Kasumi-1 (cell line): Measurements from ENCODE around the gene WFDC9.
"Not testable (repeated sequence)": the region's sequence is repeated elsewhere in the genome, so short reads cannot be mapped to it uniquely, and the experiment has no call there.

Experiments
- DNase-seq, 2 experiments: peaks; one replicate each; lab custom pipeline; 2025; lab: John Stamatoyannopoulos, UW

WFDC9 gene

GRCh38 chr20:45592574-45593189 lies 38.4 kb downstream of the WFDC9 start:
- peak; percentile 80 to 83 for DNase-seq

DNA sequence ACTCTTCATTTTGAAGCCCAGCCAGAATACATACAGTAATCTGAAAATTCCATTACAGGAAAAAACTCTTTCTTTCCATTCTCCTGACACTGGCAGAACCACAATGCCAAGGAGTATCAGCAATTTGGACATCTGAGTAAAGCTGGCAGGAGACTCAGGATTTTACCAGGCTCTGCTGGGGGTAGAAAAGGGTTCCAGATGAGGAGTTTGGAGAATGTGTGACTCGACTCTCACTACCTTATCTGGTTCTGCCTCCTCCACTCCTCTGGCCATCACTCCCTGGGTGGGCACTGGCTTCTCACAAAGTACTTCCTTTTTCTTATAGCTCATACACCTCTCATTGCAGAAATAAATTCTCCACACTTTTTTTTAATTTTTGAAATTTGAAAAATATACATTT lies 41.4 kb downstream of the WFDC9 start:
- no peak for DNase-seq

GRCh38 chr20:45588800-45589199 lies 42.3 kb downstream of the WFDC9 start:
- no peak for DNase-seq

DNA sequence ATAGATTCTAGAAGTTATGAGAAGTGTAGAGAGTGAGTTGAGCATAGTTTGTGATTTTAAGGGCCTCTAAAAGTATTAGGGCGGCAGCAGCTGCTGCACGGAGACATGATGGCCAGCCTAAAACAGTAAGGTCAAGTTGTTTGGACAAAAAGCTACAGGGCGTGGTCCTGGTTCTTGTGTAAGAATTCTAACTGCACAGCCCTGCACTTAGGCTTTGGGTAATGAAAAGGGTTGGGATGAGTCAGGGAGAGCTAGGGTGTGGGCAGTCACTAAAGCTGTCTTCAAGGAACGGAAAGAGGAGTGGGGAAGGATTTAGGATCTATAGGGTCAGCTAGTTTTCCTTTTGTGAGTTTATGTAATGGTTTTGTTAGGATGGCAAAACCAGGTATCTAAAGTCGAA lies 45.1 kb downstream of the WFDC9 start:
- DNase-seq = not testable (repeated sequence)

DNA sequence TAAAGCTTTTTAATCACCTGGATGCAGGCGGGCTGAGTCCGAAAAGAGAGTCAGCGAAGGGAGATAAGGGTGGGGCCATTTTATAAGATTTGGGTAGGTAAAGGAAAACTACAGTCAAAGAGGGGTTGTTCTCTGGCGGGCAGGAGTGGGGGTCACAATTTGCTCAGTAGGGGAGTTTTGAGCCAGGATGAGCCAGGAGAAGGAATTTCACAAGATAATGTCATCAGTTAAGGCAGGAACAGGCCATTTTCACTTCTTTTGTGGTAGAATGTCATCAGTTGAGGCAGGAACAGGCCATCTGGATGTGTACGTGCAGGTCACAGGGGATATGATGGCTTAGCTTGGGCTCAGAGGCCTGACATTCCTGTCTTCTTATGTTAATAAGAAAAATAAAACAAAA lies 46.8 kb downstream of the WFDC9 start:
- DNase-seq = not testable (repeated sequence)

- no peak for DNase-seq
Measured at GRCh38 chr20:45583502-45583901, 47.6 kb downstream of the WFDC9 start.

GRCh38 chr20:45581702-45582101 lies 49.4 kb downstream of the WFDC9 start:
- DNase-seq = no peak

DNA sequence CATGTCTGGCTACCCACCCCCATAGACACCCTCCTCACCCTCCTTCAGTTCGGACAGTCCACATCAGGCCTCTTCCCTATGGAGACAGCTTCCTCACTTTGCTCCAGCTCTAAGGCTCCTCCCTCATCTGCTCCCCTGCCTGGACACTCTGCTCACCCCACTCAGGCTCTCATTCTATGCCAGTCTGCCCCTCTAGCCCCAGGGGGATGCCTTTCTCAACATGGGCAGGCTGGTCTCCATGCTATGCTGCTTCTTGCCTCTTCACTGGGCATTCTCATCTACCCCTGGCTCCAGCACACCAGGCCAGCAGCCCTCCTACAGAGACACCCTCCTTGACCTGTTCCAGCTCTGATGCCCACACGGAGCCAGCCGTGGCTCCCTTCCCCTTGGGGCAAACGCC lies 51.9 kb downstream of the WFDC9 start, which contains the start of gene WFDC8:
TSS of gene WFDC8 (minus strand) at position 101 of the 400 bp plus-strand sequence. CDS start at position 64, 37 bp downstream.
- DNase-seq = no peak

- DNase-seq = no peak
Measured at GRCh38 chr20:45578231-45578630, 52.9 kb downstream of the WFDC9 start.

DNA sequence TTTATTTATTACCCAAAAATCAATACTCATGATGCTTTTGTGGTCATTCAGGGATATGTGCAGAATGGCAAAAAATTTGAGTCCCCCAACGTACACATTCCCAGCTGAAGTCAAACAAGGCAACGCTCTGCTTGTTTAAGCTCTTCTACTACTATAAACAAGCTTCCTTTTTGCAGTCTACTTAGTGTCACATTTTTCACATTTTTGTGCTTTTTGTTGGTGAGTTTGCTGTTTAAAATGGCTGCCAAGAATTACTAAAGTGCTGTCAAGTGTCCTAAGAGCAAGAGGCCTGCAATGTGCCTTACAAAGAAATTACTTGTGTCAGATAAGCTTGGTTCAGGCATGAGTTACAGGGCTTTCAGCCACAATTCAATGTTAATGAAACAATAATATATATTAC lies 54.1 kb downstream of the WFDC9 start:
- no peak for DNase-seq

DNA sequence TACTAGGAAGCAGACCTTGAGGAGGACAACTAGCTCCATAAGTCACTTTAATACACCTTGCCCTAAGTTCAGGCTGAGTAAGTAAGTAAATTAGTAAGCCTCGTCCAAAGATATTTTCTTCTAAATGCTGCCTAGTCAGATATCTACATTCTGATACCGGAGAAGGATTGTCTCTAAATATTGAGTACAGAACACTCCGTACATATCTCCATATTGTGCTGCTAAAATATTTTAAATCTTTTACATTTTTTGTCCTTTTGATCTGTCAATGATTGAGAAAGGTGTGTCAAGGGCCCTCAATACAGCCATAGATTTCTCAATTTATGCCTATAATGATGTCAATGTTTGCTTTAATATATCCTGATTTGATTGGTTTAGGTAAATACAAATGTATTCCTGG lies 55.2 kb downstream of the WFDC9 start:
- no peak for DNase-seq

DNA sequence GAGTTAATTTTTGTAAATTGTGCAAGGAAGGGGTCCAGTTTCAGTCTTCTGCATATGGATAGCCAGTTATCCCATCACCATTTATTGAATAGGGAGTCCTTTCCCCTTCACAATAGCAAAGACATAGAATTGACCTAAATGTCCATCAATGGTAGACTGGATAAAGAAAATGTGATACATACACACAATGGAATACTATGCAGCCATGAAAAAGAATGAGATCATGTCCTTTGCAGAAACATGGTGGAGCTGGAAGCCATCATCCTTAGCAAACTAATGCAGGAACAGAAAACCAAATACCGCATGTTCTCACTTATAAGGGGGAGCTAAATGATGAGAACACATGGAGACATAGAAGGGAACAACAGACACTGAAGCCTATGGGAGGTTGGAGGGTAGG lies 61.4 kb downstream of the WFDC9 start:
- not testable (repeated sequence) for DNase-seq

GRCh38 chr20:45564760-45565276 lies 66.3 kb downstream of the WFDC9 start:
- DNase-seq = no peak
